NCI-H1417 treated with DMSO at 0.1 percent for 48 hours (cell line): ENCODE results near the gene TMEM255B.

Experiments used
- DNase-seq: peaks from one replicate; lab custom pipeline; 2025; lab: John Stamatoyannopoulos, UW

Gene TMEM255B

DNA sequence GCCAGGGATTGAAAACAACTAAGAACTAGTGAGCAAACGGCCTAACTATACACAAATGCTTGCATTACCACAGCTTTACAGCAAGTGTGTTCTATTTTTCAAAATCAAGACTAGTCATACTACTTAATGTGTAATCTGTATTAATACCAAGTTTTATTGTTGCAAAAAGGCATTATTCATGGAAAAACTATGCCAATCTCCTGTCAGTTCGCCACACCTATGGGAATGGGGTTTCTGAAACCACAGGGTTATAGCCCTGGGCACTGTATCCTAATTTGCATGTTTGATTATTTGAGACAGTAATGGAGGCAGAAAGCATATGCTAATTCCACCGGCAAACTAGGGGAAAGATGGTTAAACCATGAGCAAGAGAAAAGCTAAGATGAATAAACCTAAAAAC, 90.5 kb downstream of the TMEM255B start:
- no peak for DNase-seq

GRCh38 chr13:113849981-113850721, 91.1 kb downstream of the TMEM255B start:
- no peak for DNase-seq

GRCh38 chr13:113850722-113851479, 91.9 kb downstream of the TMEM255B start:
- DNase-seq, result no peak

DNA sequence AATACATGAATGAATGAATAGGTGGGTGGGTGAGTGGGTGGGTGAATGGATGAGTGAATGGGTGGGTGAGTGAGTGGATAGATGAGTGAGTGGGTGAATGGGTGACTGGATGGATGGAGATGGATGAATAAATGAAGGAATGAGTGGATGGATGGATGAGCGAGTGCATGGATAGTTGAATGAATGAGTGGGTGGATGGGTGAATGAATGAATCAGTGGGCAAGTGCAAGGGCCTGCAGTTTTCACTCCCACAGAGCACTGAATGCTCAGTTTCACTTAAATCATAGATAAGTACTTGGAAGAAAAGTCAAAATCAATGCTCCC, 92.4 kb downstream of the TMEM255B start:
- no peak for DNase-seq

DNA sequence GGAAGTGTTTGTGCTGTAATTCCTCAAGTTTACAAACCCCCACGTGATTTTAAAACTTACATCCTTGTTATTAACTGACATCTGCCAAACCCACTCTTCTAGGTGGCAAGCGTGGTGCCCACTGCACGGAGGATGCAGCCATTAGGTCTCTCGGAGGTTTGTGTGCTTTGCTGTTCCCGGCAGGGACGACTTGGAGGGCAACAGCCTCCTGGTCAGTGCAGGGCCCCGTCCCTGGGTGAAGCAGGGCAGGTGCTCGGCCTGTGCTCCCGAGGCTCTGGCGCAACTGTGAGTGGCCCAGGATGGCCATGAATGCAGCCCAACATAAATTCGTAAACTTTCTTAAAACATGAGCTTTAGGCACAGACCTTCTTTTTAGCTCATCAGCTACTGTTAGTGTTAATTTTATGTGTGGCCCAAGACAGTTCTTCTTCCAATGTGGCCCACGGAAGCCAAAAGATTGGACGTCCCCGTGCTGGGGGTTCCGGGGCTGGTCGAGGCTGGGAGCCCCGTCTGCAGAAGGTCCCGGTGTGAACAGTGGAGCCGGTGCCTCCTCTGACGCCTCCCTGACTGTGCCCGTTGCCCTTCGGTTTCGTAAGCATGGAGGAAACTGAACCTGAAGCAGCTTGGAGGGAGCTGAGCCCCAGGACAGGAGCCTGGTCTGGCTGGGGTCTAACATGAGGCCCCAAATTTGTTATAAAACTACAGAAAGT, 93.0 kb downstream of the TMEM255B start:
- DNase-seq, result no peak

DNA sequence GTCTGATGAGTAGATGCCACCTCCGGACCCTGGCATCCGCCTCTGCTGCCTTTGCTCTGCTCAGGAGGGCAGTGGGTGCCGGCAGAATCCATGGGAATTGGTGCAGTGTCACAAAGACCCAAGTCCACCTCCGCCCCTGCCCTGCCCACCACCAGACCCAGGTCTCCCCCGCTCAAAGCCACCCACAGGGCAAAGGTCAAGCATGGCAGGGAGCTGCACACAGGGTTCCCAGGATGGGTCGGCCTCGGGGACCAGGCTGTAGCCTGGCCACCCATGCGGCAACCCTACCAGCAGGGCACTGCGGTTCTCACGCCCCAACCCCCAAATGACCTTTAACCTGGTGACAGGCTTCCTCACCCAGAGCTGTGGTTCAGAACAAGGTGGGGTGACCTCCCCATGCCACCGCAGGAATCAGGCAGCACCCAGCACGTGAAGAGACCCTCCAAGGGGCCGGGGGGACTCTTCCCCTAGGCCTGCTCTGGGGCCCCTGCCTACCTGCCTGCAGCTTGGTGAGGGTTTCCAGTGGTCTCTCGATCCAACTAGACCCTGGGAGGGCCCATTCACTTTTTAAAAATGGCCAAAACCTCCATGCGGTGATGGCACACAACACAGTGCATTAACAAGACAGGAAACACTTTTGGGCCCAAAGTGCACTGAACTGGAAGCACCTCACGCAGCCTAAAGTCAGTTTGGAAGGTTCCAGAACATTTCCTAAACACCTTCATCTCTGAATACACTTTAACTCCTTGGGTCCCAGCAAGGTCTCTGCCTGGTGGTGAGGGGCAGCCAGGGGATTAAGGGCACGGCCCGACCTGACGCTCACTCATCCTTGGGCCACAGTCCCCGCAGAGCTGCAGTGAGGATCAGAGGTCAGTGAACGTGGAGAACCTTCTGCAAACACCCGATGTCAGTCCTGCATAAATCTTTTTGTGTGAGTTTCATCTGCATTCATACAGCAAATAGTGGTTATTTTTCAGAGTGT, 93.8 kb downstream of the TMEM255B start:
- DNase-seq, result no peak

- no peak for DNase-seq
These were observed 94.7 kb downstream of the TMEM255B start for GRCh38 chr13:113853518-113854237.

GRCh38 chr13:113854238-113855011, 95.4 kb downstream of the TMEM255B start:
- no peak for DNase-seq

GRCh38 chr13:113855012-113855921, 96.2 kb downstream of the TMEM255B start:
- DNase-seq, result no peak

- no peak for DNase-seq
These were observed 97.1 kb downstream of the TMEM255B start for GRCh38 chr13:113855931-113856715.

- no peak for DNase-seq
These were observed 97.7 kb downstream of the TMEM255B start for GRCh38 chr13:113856716-113857065.

GRCh38 chr13:113857531-113858195, 98.6 kb downstream of the TMEM255B start:
- DNase-seq, result no peak

GRCh38 chr13:113859311-113860050, 100.5 kb downstream of the TMEM255B start:
- DNase-seq, result no peak

- DNase-seq, result no peak
These were observed 101.1 kb downstream of the TMEM255B start for GRCh38 chr13:113860051-113860664.

- DNase-seq, result no peak
These were observed 101.8 kb downstream of the TMEM255B start for GRCh38 chr13:113860665-113861432.

GRCh38 chr13:113861433-113862030, 102.5 kb downstream of the TMEM255B start:
- no peak for DNase-seq
